K562 (cell line): ENCODE results near the gene CCDC87. TPM values are rescaled to one million over a fixed set of nuclear protein-coding genes. Genes with fewer than 3 reads are reported as not detected.

Source experiments
- CBX3 ChIP-seq, 2 experiments: IDR thresholded peaks; 1 replicate in 1 of 2; 2 replicates in 1 of 2; pipeline ENCODE4 v1.6.1; 2012; ENCODE audit warnings: inconsistent platforms in 2 of 2, low read length in 2 of 2, borderline replicate concordance in 1 of 2, control low read depth in 1 of 2
- CTBP1 ChIP-seq: fragments of 450-650 bp; IDR thresholded peaks from 2 replicates; pipeline ENCODE4 v1.6.1; 2016; ENCODE audit warnings: borderline replicate concordance
- GATAD2A ChIP-seq: fragments of 450-650 bp; IDR thresholded peaks from 2 replicates; pipeline ENCODE4 v1.6.1; 2017
- HCFC1 ChIP-seq: IDR thresholded peaks from 2 replicates; pipeline ENCODE4 v1.6.1; 2012; ENCODE audit warnings: low read depth, low read length, improper control_type of control experiment
- HDAC6 ChIP-seq: IDR thresholded peaks from 2 replicates; pipeline ENCODE4 v1.6.1; 2012; ENCODE audit warnings: low read depth, mild to moderate bottlenecking, control low read depth, inconsistent platforms, low read length, moderate library complexity
- HMG20B ChIP-seq: fragments of 250-450 bp; sonication (Bioruptor Pico); IDR thresholded peaks from 2 replicates; pipeline ENCODE4 v1.5.0; 2021; ENCODE audit warnings: mild to moderate bottlenecking
- KLF1 ChIP-seq: fragments of 450-650 bp; IDR thresholded peaks from 2 replicates; pipeline ENCODE4 v1.6.1; 2016; ENCODE audit warnings: missing genetic modification characterization, missing compliant biosample characterization
- NCOA1 ChIP-seq: fragments of 450-650 bp; IDR thresholded peaks from 2 replicates; pipeline ENCODE4 v1.6.1; 2016; ENCODE audit warnings: low read depth
- NFIC ChIP-seq: fragments of 450-650 bp; IDR thresholded peaks from 2 replicates; pipeline ENCODE4 v1.6.1; 2017; ENCODE audit warnings: mild to moderate bottlenecking, inconsistent platforms
- NR1H2 ChIP-seq: sonication (generic); formaldehyde crosslinking; IDR thresholded peaks from 2 replicates; pipeline ENCODE4 v1.4.0; 2020; ENCODE audit warnings: mild to moderate bottlenecking, missing genetic modification reagents
- NR2C2 ChIP-seq, 2 experiments: fragments of 200-800 bp in 1 of 2; sonication (Bioruptor generic) in 1 of 2; sonication (generic) in 1 of 2; formaldehyde crosslinking in 1 of 2; IDR thresholded peaks; 2 replicates each; pipeline versions ENCODE4 v1.6.1 to v1.8.0; 2016 to 2022; ENCODE audit warnings: mild to moderate bottlenecking in 1 of 2, missing compliant biosample characterization in 1 of 2, missing genetic modification characterization in 1 of 2, missing genetic modification reagents in 1 of 2
- NR4A1 ChIP-seq, 2 experiments: fragments of 250-450 bp in 1 of 2; fragments of 450-650 bp in 1 of 2; sonication (Bioruptor Pico) in 1 of 2; IDR thresholded peaks; 2 replicates each; pipeline versions ENCODE4 v1.4.0 to v1.6.1; 2016 to 2020; ENCODE audit warnings: mild to moderate bottlenecking in 2 of 2, missing compliant biosample characterization in 1 of 2, missing genetic modification characterization in 1 of 2, moderate library complexity in 1 of 2
- POLR2A ChIP-seq: fragments of 450-650 bp; conservative IDR thresholded peaks from 2 replicates; pipeline ENCODE4 v1.6.1; 2016
- RBM34 ChIP-seq: fragments of 200-400 bp; formaldehyde crosslinking; IDR thresholded peaks from 2 replicates; pipeline ENCODE4 v1.6.1; 2018; ENCODE audit warnings: low read length, borderline replicate concordance; ENCODE audit not compliant: insufficient read depth
- RCOR1 ChIP-seq, 2 experiments: IDR thresholded peaks; 2 replicates each; pipeline ENCODE4 v1.6.1; 2012; ENCODE audit warnings: low read depth in 2 of 2, low read length in 2 of 2, borderline replicate concordance in 1 of 2, improper control_type of control experiment in 1 of 2
- SRSF3 ChIP-seq: fragments of 200-400 bp; formaldehyde crosslinking; IDR thresholded peaks from 2 replicates; pipeline ENCODE4 v1.6.1; 2016; ENCODE audit warnings: mild to moderate bottlenecking, low read length, moderate library complexity; ENCODE audit not compliant: insufficient read depth
- SUPT5H ChIP-seq: fragments of 450-650 bp; IDR thresholded peaks from 2 replicates; pipeline ENCODE4 v1.6.1; 2016
- ZBTB12 ChIP-seq: fragments of 250-450 bp; sonication (Bioruptor Pico); IDR thresholded peaks from 2 replicates; pipeline ENCODE4 v1.4.0; 2020
- ZBTB26 ChIP-seq: fragments of 450-650 bp; formaldehyde crosslinking; IDR thresholded peaks from 2 replicates; pipeline ENCODE4 v1.4.0; 2022; ENCODE audit warnings: missing genetic modification characterization
- ZNF655 ChIP-seq: fragments of 250-450 bp; sonication (Bioruptor Pico); IDR thresholded peaks from 2 replicates; pipeline ENCODE4 v1.5.0; 2021
- ZNF75A ChIP-seq: fragments of 450-650 bp; formaldehyde crosslinking; IDR thresholded peaks from 2 replicates; pipeline ENCODE4 v1.4.0; 2020; ENCODE audit warnings: mild to moderate bottlenecking
- polyA plus RNA-seq, 8 experiments: library from polyadenylated mRNA; depleted of rRNA in 4 of 8; stranded (reverse) in 5 of 8; unstranded in 3 of 8; fragments of >200 nt; fragmentation: Nextera tagmentation in 2 of 8; fragmentation: Illumina TruSeq in 1 of 8; extraction: Ambion mirVana in 2 of 8; extraction: Trizol in 1 of 8; gene quantifications; 2 replicates each; pipeline versions ENCODE4 v1.2.1 to v1.2.3, GENCODE V29; 2011 to 2014; ENCODE audit warnings: inconsistent platforms in 1 of 8, missing spikeins in 1 of 8
- total RNA-seq, 7 experiments: library from RNA; depleted of rRNA in 6 of 7; stranded (reverse); fragments of >200 nt in 6 of 7; fragmentation: Illumina TruSeq in 2 of 7; extraction: Trizol in 2 of 7; gene quantifications; 2 replicates each; pipeline versions ENCODE4 v1.2.1 to v1.2.3, GENCODE V29; 2011 to 2021; ENCODE audit warnings: low replicate concordance in 1 of 7
- TF ChIP-seq, protein P1 (sequence below): sonication (generic); formaldehyde crosslinking; IDR thresholded peaks from 2 replicates; pipeline ENCODE4 v1.8.1; 2023; ENCODE audit warnings: mild to moderate bottlenecking, missing genetic modification reagents
- TF ChIP-seq, protein P2 (sequence below): fragments of 250-450 bp; sonication (Bioruptor Pico); IDR thresholded peaks from 2 replicates; pipeline ENCODE4 v1.8.0; 2021; ENCODE audit warnings: moderate library complexity, mild to moderate bottlenecking, inconsistent platforms

CCDC87 gene
- total and polyA plus RNA-seq, 9 of the 15 experiments (the other 6 are each of a cell fraction or from before 2014, with no cell fraction given), result 0.03 to 0.44 (median 0.15) TPM; not detected in 1

- TF ChIP-seq, protein P1, sequence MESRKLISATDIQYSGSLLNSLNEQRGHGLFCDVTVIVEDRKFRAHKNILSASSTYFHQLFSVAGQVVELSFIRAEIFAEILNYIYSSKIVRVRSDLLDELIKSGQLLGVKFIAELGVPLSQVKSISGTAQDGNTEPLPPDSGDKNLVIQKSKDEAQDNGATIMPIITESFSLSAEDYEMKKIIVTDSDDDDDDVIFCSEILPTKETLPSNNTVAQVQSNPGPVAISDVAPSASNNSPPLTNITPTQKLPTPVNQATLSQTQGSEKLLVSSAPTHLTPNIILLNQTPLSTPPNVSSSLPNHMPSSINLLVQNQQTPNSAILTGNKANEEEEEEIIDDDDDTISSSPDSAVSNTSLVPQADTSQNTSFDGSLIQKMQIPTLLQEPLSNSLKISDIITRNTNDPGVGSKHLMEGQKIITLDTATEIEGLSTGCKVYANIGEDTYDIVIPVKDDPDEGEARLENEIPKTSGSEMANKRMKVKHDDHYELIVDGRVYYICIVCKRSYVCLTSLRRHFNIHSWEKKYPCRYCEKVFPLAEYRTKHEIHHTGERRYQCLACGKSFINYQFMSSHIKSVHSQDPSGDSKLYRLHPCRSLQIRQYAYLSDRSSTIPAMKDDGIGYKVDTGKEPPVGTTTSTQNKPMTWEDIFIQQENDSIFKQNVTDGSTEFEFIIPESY, result no peak
- TF ChIP-seq ZNF75A (CRISPR knock-in tag) (no peak), RCOR1 (IDR thresholded peaks at IDR 0.05; ENCODE audit: borderline replicate concordance in 1 of 2, low read depth in 2 of 2, low read length in 2 of 2) (no peak), NFIC (peak; percentile 88), HMG20B (CRISPR knock-in tag) (no peak), CBX3 (IDR thresholded peaks at IDR 0.05; ENCODE audit: borderline replicate concordance in 1 of 2, low read length in 2 of 2) (no peak), NR2C2 (CRISPR knock-in tag; IDR thresholded peaks at IDR 0.05) (no peak), NR2C2 (tag; IDR thresholded peaks at IDR 0.05) (no peak), GATAD2A (0 out of 2 replicates have a peak, but pooled peaks have one; percentile 24), ZBTB12 (CRISPR knock-in tag) (0 out of 2 replicates have a peak, but pooled peaks have one; percentile 11), NR4A1 (CRISPR knock-in tag; IDR thresholded peaks at IDR 0.05) (no peak), NR4A1 (tag; IDR thresholded peaks at IDR 0.05) (0 out of 2 replicates have a peak, but pooled peaks have one; percentile 31), RBM34 (no peak), SRSF3 (no peak), NR1H2 (CRISPR knock-in tag) (0 out of 2 replicates have a peak, but pooled peaks have one; percentile 52), ZBTB26 (CRISPR knock-in tag) (no peak), ZNF655 (CRISPR knock-in tag) (no peak), CTBP1 (peak; percentile 87), KLF1 (tag) (no peak), SUPT5H (peak; percentile 64), NCOA1 (no peak), POLR2A (peak; percentile 83), HCFC1 (peak; percentile 45), HDAC6 (no peak)
- TF ChIP-seq, protein P2, sequence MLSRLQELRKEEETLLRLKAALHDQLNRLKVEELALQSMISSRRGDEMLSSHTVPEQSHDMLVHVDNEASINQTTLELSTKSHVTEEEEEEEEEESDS (CRISPR knock-in tag), result no peak
These were observed 47.0 kb downstream of the CCDC87 start, which contains the start of gene ZDHHC24 (continued) for GRCh38 chr11:66545701-66546367.
